HG03108 (cell line): ENCODE data around the gene NOP53.
"Not testable (repeated sequence)": the region's sequence is repeated elsewhere in the genome, so short reads cannot be mapped to it uniquely, and the experiment has no call there.

Experiments
- ATAC-seq: cut with Tn5 transposase; IDR thresholded peaks from one replicate; pipeline ENCODE4 v1.9.1; 2021; ENCODE audit warnings: moderate library complexity; ENCODE audit not compliant: unreplicated experiment

Gene NOP53

GRCh38 chr19:47745010-47745901 is at the start of gene NOP53:
TSS of gene NOP53 (plus strand) at chr19:47745546. CDS start at chr19:47745560, 14 bp downstream.
- ATAC-seq: peak; percentile 61

- ATAC-seq: no peak
Observed at GRCh38 chr19:47696635-47697034, 48.7 kb upstream of the NOP53 start.

DNA sequence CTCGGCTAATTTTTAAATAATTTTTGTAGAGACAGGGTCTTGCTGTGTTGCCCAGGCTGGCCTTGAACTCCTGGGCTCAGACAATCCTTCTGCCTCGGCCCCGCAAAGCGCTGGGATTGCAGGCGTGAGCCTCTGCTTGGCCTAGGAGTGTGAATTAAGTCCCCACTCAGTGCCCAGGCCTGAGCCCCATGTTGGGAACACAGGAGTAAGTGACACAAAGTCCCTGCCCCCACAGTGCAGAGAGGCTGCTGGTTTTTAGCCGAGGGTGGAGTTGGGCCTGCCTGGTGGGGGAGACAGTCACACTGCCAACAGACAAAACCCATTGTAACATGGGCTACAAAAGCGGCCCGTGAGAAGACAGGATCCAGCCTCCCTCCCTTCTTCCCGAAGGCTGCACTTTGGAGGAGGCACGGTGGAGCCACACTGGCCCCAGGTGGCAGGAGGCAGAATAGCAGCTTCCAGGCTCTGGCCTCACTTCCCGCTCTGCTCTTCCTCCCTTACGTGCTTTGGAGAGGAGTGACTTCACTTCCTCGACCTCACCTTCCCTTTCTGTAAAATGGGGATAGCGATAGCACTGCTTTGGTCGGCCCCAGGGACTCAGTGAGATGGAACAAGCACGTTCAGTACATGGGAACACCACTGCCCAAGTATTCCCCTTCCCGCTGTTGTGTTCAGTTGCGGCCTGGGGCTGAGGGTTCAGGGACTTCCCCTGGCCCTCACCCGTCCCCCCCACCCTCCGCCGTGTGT is 47.3 kb upstream of the NOP53 start:
- ATAC-seq: no peak

DNA sequence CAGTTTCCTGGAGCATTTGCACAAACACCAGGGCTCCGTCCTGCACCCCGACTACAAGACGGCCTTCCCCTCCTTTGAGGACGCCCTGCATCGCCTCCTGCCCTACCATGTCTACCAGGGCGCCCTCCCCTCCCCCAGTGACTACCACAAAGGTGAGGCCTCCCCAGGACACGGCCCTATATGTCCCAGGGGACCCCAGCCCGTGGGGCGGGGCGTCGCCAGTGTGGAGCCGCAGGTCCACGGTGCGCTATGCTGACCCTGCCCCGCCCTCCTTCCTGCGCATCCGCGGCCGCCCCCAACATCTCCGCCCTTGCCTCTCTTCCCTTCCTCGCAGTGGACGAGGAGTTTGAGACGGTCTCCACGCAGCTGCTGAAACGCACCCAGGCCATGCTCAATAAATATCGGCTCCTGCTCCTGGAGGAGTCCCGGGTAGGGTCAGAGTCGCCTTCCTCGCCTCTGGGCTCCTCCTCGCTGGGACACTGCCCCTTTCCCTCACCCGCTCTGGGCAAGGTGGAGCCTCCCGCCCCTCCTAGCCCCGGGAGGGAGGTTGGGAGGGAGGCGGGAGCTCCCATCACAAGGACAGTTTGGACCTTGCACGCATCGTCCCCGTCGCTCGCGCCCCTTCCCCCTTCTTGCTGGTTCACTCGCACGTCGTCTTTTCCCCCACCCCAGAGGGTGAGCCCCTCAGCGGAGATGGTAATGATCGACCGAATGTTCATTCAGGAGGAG is 46.6 kb upstream of the NOP53 start:
- no peak for ATAC-seq

DNA sequence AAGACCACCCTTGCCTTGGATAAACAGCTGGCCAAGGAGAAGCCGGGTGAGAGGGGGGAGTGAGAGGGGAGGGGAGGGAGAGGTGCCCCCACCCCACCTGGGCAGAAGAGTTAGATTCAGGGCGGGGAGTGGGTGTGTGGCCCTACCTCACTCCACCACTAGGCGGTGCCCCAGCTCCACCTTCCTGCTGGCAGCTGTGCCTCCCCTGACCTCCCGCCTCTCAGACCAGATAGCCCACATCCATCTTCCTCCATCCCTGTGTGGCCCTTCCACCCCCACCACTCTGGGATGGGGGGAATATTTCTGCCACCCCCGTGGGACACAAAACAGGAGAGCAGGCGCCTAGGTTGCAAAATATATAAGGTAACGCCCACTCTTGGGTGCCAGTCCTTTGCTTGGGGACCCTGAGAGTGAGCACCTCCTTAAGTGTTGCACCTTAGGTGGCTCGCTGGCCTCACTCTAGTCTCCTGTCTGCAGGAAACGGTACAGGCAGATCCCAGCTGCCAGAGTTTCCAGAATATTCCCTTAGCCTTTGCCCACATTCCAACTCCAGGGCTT is 45.9 kb upstream of the NOP53 start:
- ATAC-seq: no peak

DNA sequence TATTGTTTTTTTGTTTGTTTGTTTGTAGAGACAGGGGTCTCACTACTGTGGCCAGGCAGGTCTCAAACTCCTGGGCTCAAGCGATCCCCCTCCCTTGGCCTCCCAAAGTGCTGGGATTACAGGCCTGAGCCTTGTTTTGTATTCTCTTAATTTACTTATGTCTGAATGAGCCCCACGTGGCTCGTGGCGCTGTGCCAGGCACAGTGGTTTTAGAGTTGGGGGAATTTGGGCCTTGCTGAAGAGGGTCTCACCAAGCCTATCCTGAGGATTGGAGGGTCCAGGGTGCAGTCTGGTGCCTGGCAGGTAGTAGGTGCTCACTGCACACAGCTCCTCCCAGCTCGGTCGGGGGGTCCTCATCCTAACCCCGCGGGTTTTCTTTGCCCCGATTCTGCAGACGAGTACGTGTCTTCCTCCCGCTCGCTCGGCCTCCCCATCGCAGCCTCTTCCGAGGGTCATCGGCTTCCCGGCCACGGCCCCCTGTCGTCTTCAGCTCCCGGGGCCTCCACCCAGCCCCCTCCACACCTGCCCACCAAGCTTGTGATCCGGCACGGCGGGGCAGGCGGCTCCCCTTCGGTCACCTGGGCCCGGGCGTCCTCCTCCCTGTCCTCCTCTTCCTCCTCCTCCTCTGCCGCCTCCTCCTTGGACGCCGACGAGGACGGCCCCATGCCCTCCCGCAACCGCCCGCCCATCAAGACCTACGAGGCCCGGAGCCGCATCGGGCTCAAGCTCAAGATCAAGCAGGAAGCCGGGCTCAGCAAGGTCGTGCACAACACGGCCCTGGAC is 44.2 kb upstream of the NOP53 start:
- no peak for ATAC-seq

GRCh38 chr19:47701717-47702552 is 43.4 kb upstream of the NOP53 start:
- ATAC-seq: no peak

- ATAC-seq: no peak
Observed at GRCh38 chr19:47702671-47703070, 42.7 kb upstream of the NOP53 start.

- no peak for ATAC-seq
Observed at GRCh38 chr19:47703301-47703700, 42.0 kb upstream of the NOP53 start.

- ATAC-seq: no peak
Observed at GRCh38 chr19:47704024-47704423, 41.3 kb upstream of the NOP53 start.

DNA sequence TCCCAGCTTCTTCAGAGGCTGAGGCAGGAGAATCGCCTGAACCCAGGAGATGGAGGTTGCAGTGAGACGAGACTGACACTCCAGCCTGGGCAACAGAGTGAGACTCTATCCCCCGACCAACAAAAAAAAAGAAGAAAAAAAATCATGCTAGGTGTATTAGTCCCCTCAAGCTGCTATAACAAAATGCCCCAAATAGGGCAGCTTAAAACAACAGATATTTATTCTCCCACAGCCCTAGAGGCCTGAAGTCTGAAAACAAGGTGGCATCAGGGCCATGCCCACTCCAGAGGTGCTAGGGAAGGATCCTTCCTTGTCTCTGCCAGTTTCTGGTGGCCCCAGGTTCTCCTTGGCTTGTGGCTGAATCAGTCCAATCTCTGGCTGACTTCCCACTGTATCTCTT is 40.7 kb upstream of the NOP53 start:
- no peak for ATAC-seq

- no peak for ATAC-seq
Observed at GRCh38 chr19:47707135-47707925, 38.0 kb upstream of the NOP53 start.

GRCh38 chr19:47711652-47712242 is 33.6 kb upstream of the NOP53 start:
- no peak for ATAC-seq

DNA sequence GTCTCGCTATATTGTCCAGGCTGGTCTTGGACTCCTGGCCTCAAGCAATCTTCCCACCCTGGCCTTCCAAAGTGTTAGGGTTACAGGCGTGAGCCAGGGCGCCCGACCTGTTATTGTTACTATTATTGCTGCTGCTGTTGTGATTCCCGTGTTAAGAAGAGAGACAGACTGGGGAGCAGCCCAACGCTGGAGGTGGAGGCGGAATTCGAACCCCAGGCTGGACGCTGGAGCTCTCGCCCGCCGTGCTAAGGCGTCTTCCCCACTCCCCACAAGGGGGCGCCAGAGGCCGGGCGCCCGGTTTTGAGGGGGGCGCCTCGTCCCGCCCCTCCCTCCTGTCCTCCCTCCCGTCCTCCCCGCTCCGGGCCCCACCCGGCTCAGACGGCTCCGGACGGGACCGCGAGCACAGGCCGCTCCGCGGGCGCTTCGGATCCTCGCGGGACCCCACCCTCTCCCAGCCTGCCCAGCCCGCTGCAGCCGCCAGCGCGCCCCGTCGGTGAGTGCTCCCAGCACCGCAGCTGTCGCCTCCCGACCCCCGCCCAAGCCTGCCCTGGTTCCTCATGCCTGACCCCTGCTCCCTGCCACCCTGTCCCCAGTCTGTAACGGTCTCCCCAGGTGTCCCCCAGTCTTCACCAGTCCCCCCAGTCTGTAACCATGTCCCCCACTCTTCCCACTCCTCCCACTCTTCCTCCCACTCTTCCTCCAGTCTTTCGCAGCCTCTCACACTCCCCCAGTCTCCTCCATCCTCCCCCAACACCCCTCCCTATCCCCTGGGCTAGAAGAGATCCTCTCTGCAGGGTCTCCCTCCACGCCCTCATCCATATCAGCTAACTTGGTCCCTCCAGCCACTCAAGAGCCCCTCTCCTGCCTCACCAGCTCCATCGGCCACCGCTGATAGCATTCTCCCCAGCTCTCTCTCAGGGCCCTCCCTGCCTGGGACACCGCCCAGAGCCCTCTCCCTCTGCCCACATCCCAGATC is 32.0 kb upstream of the NOP53 start, which contains the start of gene EHD2:
EHD2 (plus strand) TSS at position 377 of the 976 bp plus-strand sequence. CDS start 3,191 bp downstream, outside the sequence.
- no peak for ATAC-seq

GRCh38 chr19:47714339-47714738 is 31.0 kb upstream of the NOP53 start:
- ATAC-seq: no peak

GRCh38 chr19:47714855-47715254 is 30.5 kb upstream of the NOP53 start:
- ATAC-seq: not testable (repeated sequence)
